ENCODE data around the gene C2orf92. TPM values are rescaled to one million over a fixed set of nuclear protein-coding genes. Genes with fewer than 3 reads are reported as not detected.

C2orf92 gene
- total RNA-seq, 3 donors from 2014 or later (not counting 1 experiment from before 2014, with no cell fraction given) = 13.4 to 20.9 (median 16.1) TPM

DNA sequence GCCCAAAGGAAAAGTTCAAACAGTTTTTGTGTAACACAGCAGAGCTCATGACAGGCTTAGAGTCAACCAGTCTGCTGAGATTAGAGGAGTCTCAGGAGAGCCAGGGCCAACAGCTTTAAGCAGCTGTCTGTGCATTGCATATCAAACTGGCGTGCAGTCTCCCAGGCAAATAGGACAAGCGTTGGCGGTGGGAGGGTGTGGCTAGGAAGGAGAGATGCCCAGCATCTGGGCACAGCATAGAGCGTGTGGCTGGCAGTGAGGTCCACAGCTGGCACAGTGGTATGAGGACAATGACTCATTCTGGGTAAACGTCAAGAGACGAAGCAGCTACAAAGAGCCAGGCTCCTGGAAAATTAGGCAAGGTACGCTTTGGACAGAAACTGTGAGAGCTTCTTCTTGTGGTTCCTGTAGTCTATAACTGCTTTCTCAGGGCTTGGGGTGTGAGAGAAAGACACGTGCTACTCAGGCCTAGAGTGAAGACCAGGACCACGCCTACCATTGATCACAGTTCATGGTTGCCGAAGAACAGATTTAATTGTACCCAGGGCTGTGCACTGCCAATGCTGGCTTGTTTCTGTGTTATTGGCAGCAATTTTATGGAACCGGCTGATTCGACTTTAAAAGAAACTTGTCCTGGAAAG, 58.7 kb downstream of the C2orf92 start:
- Mint-ChIP-seq H3K4me1 (peaks cover 82 to 92% of the 10 kb centered on the region in 2 donors), H3K9me3 (no peaks in the 10 kb centered on the region), H3K27me3 (ENCODE audit: low read depth in 2 of 2) (no peaks in the 10 kb centered on the region), H3K36me3 (peaks cover 8% of the 10 kb centered on the region), H3K4me3 (peak overlapping the region; percentile 63), H3K27ac (peak overlapping the region; percentile 90 to 97)
- no peak overlapping the region for H3K4me3 ChIP-seq (ENCODE audit: low read length)
- H3K27ac ChIP-seq (ENCODE audit: low read length) = peak overlapping the region; percentile 24
- peak; percentile 72 to 91 (median 89) for ATAC-seq
- 47% methylated on average over 12 of the region's 12 CpGs for WGBS (ENCODE audit: insufficient coverage)
- H3K4me1 ChIP-seq (ENCODE audit: control insufficient read depth, insufficient read depth, low read length) = peaks cover 94% of the 10 kb centered on the region
- H3K36me3 ChIP-seq (ENCODE audit: control insufficient read depth, insufficient read depth, low read length) = peaks cover 84% of the 10 kb centered on the region
- TF ChIP-seq, protein P1, sequence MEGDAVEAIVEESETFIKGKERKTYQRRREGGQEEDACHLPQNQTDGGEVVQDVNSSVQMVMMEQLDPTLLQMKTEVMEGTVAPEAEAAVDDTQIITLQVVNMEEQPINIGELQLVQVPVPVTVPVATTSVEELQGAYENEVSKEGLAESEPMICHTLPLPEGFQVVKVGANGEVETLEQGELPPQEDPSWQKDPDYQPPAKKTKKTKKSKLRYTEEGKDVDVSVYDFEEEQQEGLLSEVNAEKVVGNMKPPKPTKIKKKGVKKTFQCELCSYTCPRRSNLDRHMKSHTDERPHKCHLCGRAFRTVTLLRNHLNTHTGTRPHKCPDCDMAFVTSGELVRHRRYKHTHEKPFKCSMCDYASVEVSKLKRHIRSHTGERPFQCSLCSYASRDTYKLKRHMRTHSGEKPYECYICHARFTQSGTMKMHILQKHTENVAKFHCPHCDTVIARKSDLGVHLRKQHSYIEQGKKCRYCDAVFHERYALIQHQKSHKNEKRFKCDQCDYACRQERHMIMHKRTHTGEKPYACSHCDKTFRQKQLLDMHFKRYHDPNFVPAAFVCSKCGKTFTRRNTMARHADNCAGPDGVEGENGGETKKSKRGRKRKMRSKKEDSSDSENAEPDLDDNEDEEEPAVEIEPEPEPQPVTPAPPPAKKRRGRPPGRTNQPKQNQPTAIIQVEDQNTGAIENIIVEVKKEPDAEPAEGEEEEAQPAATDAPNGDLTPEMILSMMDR (IDR thresholded peaks at IDR 0.05) = no peak
- no peaks in the 10 kb centered on the region for H3K27me3 ChIP-seq (ENCODE audit: control insufficient read depth, insufficient read depth, low read length)
- DNase-seq = peak in 1 of 2 donors; percentile 39
- peaks cover 6% of the 10 kb centered on the region for H3K9me3 ChIP-seq (ENCODE audit: control insufficient read depth, insufficient read depth, low read length)
- intact Hi-C loops (cut with micrococcal nuclease) = loop anchor here (2.0 kb wide), 1 partner anchor 15 kb away; the partner anchor contains the start of gene ZAP70

GRCh38 chr2:97730245-97730644, 60.7 kb downstream of the C2orf92 start:
- intact Hi-C loops (cut with micrococcal nuclease) = no loop called here
- Mint-ChIP-seq H3K36me3 (peaks cover 7% of the 10 kb centered on the region), H3K9me3 (no peaks in the 10 kb centered on the region), H3K4me1 (peaks cover 69 to 83% of the 10 kb centered on the region in 2 donors), H3K27me3 (ENCODE audit: low read depth in 2 of 2) (no peaks in the 10 kb centered on the region), H3K27ac (peak overlapping the region; percentile 89 to 90), H3K4me3 (no peak overlapping the region)
- Histone ChIP-seq H3K4me1 (ENCODE audit: control insufficient read depth, insufficient read depth, low read length) (peaks cover 88% of the 10 kb centered on the region), H3K27ac (ENCODE audit: low read length) (peak overlapping the region; percentile 9), H3K9me3 (ENCODE audit: control insufficient read depth, insufficient read depth, low read length) (peaks cover 6% of the 10 kb centered on the region), H3K27me3 (ENCODE audit: control insufficient read depth, insufficient read depth, low read length) (no peaks in the 10 kb centered on the region), H3K36me3 (ENCODE audit: control insufficient read depth, insufficient read depth, low read length) (peaks cover 84% of the 10 kb centered on the region), H3K4me3 (ENCODE audit: low read length) (no peak overlapping the region)
- WGBS (ENCODE audit: insufficient coverage) = 92% methylated on average over 1 of the region's 1 CpG
- TF ChIP-seq, protein P1 (IDR thresholded peaks at IDR 0.05) = no peak
- ATAC-seq (no peak), DNase-seq (no peak)

- Histone ChIP-seq H3K4me3 (ENCODE audit: low read length) (no peak overlapping the region), H3K27me3 (ENCODE audit: control insufficient read depth, insufficient read depth, low read length) (no peaks in the 10 kb centered on the region), H3K36me3 (ENCODE audit: control insufficient read depth, insufficient read depth, low read length) (peaks cover 81% of the 10 kb centered on the region), H3K9me3 (ENCODE audit: control insufficient read depth, insufficient read depth, low read length) (peaks cover 6% of the 10 kb centered on the region), H3K4me1 (ENCODE audit: control insufficient read depth, insufficient read depth, low read length) (peaks cover 76% of the 10 kb centered on the region), H3K27ac (ENCODE audit: low read length) (no peak overlapping the region)
- peak overlapping the region; percentile 89 to 90 for H3K27ac Mint-ChIP-seq
- peaks cover 61 to 75% of the 10 kb centered on the region in 2 donors for H3K4me1 Mint-ChIP-seq
- H3K4me3 Mint-ChIP-seq = peak overlapping the region; percentile 53
- WGBS (ENCODE audit: insufficient coverage) = 69% methylated on average over 12 of the region's 12 CpGs
- no peaks in the 10 kb centered on the region for H3K27me3 Mint-ChIP-seq (ENCODE audit: low read depth in 2 of 2)
- DNase-seq (no peak), ATAC-seq (no peak)
- no peaks in the 10 kb centered on the region for H3K9me3 Mint-ChIP-seq
- TF ChIP-seq, protein P1 (IDR thresholded peaks at IDR 0.05) = no peak
- intact Hi-C loops (cut with micrococcal nuclease) = no loop called here
- H3K36me3 Mint-ChIP-seq = peaks cover 4% of the 10 kb centered on the region
These were observed 61.9 kb downstream of the C2orf92 start for GRCh38 chr2:97731274-97732020.

Measured in natural killer cell (primary cell).